Islet of Langerhans (tissue), 1 donor: Measurements from ENCODE around the gene SNRK.

Source experiments
- FAIRE-seq: peaks from one replicate; lab custom pipeline; 2011; peaks lifted over from hg19 to GRCh38; lab: Jason Lieb, UNC

SNRK gene

GRCh38 chr3:43373560-43373928 is 87.2 kb downstream of the SNRK start:
- no peak for FAIRE-seq

GRCh38 chr3:43378066-43378935 is 92.0 kb downstream of the SNRK start:
- no peak for FAIRE-seq

GRCh38 chr3:43379343-43379742 is 93.0 kb downstream of the SNRK start:
- no peak for FAIRE-seq

- no peak for FAIRE-seq
Measured at GRCh38 chr3:43388175-43388574, 101.8 kb downstream of the SNRK start.

- no peak for FAIRE-seq
Measured at GRCh38 chr3:43388915-43389314, 102.6 kb downstream of the SNRK start.

- FAIRE-seq = no peak
Measured at GRCh38 chr3:43389388-43390254, 103.3 kb downstream of the SNRK start.

- no peak for FAIRE-seq
Measured at GRCh38 chr3:43390255-43390588, 103.9 kb downstream of the SNRK start.

- no peak for FAIRE-seq
Measured at GRCh38 chr3:43391621-43392020, 105.3 kb downstream of the SNRK start.

- FAIRE-seq = no peak
Measured at GRCh38 chr3:43394041-43394554, 107.8 kb downstream of the SNRK start.

- FAIRE-seq = no peak
Measured at GRCh38 chr3:43399034-43399433, 112.7 kb downstream of the SNRK start.

- no peak for FAIRE-seq
Measured at GRCh38 chr3:43400167-43400566, 113.8 kb downstream of the SNRK start.
